Epithelial cell of proximal tubule (primary cell): Measurements from ENCODE around the gene YARS1. TPM values are rescaled to one million over a fixed set of nuclear protein-coding genes. Genes with fewer than 3 reads are reported as not detected.

ENCODE experiments used
- DNase-seq: peaks from one replicate; pipeline ENCODE4 v3.0.0-alpha.2; 2011; ENCODE audit warnings: low read depth
- H3K4me3 ChIP-seq: 2 replicates; pipeline ENCODE4 v1.5.1; 2011; ENCODE audit warnings: low read depth, mild to moderate bottlenecking, low read length
- total RNA-seq: library from RNA; depleted of rRNA; stranded (reverse); fragments of >200 nt; gene quantifications from 2 replicates; pipeline ENCODE4 v1.2.3, GENCODE V29; 2015
- TF ChIP-seq, protein P1 (sequence below): conservative IDR thresholded peaks from 2 replicates; pipeline ENCODE4 v1.5.1; 2012; ENCODE audit warnings: low read depth, mild to moderate bottlenecking, low read length

YARS1 gene
- total RNA-seq = 90.9 and 169 TPM in 2 replicates

DNA sequence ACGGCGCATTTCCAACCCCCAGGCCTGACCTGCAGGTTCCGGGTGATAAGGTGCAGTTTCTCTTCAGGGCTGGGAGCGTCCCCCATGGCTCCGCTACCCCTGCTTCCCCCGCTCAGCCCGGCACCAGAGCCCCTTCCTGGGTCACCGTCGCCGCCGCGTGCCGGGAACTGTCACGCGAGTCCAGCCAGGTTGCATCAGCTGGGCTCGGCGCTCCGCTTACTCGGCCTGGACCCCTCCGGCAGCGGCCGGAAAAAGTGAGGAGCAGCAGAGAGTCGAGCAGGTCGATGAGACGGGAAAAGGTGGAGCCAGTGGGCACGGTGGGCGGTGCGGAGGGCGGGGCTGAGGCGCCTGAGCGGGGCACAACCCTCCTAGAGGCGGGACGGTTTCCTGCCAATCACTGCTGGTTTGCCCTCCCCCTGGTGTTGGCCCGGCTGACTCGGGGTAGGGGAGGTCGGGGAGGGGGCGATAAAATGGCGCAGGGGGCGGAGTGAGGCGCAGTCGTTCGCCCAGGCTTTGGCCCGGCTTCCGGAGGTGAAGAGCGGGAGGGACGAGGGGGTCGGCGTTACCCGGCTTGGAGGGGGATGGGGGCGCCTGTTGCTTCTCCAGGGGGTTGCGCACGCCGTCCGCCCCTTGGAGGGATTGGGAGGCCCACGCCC lies at the start of gene YARS1, which contains the start of gene S100PBP:
TSS of gene YARS1 (minus strand) at position 200 of the 656 bp plus-strand sequence. CDS start at position 86, 114 bp downstream.
TSS of gene S100PBP (plus strand) at position 495 of the 656 bp plus-strand sequence. CDS start 8,447 bp downstream, outside the sequence.
- TF ChIP-seq, protein P1, sequence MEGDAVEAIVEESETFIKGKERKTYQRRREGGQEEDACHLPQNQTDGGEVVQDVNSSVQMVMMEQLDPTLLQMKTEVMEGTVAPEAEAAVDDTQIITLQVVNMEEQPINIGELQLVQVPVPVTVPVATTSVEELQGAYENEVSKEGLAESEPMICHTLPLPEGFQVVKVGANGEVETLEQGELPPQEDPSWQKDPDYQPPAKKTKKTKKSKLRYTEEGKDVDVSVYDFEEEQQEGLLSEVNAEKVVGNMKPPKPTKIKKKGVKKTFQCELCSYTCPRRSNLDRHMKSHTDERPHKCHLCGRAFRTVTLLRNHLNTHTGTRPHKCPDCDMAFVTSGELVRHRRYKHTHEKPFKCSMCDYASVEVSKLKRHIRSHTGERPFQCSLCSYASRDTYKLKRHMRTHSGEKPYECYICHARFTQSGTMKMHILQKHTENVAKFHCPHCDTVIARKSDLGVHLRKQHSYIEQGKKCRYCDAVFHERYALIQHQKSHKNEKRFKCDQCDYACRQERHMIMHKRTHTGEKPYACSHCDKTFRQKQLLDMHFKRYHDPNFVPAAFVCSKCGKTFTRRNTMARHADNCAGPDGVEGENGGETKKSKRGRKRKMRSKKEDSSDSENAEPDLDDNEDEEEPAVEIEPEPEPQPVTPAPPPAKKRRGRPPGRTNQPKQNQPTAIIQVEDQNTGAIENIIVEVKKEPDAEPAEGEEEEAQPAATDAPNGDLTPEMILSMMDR = no peak
- peak; percentile 54 for DNase-seq
- peak within 1 kb of the TSS; percentile 99 for H3K4me3 ChIP-seq

DNA sequence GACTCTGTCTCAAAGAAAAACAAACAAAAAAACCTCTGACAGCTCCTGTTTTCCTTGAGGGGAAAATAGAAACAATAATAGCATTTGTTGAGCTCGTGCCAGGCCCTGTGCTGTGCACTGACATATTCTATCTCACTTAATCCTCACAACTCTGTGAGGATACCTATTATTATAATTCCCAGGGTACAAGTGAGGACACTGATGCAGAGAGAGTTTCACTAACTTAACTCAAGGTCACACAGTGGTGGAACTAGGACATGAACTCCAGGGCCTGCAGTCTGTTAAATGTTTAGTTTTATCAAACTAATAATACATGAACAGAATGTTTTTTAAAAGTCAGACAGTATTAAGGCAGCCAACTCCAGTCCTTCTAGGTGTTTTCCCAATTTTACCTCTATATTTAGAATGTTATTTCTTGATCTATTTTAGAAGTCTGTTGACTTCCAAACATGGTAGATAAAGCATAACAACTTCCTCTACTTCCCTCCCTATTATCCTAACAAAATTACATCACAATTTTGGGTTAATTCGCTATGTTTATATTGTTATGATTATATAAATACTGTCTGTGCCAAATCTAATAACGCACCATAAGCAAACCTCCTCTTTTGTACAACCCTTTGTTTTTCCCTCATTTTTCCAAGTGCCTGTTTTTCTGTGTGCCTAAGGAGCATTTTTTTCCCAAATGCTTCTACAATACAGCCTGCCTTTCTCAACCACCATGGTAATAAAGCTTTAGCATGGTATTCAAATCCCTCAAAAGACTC lies 48.7 kb upstream of the YARS1 start:
- no peak for DNase-seq
- H3K4me3 ChIP-seq = no peak overlapping the region
- TF ChIP-seq, protein P1 = no peak

DNA sequence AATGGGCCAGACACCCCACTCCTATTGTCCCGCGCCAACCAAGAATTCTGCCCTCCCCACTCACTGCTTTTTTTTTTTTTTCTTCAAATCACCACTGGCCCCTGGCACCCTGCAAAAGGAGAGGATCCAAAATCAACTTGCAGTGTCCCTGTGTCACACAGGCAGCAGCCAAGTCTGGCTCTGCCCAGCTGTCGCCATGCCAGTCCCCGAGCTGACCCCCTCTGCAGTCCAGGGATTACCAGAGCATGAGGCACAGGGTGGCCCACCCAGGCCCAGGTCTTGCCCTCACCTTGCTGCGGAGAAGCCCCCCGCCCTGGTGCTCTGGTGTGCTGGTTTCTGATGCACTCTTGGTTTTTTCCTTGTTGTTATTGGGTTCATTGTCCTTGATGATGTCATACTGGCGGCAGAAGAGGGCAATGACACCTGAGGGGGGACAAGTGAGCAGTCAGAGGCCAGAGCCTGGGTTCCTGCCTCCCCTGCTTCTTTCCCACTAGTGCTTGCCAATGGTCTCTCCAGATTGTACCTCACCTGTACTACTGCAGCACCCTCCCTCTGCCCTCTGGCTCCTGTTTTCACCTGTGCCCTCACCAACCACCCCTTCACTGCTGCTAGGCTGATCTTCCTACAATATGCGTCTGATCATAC lies 47.3 kb upstream of the YARS1 start:
- TF ChIP-seq, protein P1 = no peak
- no peak for DNase-seq

DNA sequence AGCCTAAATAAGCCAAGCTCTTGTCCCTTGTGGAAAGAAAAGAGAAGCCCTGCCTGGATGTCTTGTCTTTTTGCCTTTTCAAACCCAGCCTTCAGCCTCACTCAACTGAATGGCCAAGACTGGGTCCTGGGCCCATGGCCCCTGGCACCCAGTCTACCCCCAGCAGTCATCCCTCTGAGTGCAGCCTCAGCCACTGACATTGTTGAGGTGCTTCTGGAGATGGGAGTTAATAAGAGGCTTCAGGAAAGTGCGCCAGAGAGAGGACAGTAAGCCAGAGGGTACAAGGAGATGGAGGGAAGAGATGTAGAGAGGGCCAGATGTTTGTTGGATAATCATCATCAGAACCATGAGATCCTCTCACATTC lies 46.7 kb upstream of the YARS1 start:
- TF ChIP-seq, protein P1 = no peak
- H3K4me3 ChIP-seq = no peak overlapping the region
- DNase-seq = no peak

More for the DNA sequence above, 47.3 kb upstream of the YARS1 start:
- no peak overlapping the region for H3K4me3 ChIP-seq

DNA sequence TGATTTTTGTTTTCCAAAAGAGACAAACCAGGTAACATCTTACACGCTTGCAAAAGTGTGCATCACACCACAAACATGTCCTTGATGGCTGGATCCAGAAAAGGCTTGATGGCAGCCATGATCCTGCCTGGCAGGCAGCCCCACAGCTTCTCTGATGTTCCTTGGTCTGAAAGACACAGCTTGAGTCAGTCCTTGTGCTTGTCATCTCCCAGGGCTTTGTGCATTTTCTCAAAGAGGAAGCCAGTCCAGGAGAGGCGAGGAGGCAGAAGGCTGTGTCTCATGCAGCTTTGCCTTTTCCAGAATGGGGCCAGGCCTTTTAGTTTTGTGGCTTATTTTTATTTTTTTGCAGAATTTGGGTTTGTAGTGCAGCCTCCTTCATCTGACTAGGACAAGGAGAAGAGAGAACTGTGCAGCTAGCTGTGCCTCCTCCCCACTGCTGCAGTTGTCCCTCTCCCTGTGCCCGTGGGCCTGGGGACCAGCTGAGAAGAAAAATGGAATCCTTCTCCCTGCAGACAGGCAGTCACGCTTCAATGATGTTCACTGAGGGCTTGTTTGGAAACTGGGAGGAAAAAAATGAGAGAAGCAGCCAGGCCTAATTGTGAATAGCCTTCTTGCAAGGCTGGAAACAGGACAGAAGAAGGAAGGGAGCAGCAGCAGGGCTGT lies 46.2 kb upstream of the YARS1 start:
- DNase-seq = no peak
- H3K4me3 ChIP-seq = no peak overlapping the region
- TF ChIP-seq, protein P1 = no peak

DNA sequence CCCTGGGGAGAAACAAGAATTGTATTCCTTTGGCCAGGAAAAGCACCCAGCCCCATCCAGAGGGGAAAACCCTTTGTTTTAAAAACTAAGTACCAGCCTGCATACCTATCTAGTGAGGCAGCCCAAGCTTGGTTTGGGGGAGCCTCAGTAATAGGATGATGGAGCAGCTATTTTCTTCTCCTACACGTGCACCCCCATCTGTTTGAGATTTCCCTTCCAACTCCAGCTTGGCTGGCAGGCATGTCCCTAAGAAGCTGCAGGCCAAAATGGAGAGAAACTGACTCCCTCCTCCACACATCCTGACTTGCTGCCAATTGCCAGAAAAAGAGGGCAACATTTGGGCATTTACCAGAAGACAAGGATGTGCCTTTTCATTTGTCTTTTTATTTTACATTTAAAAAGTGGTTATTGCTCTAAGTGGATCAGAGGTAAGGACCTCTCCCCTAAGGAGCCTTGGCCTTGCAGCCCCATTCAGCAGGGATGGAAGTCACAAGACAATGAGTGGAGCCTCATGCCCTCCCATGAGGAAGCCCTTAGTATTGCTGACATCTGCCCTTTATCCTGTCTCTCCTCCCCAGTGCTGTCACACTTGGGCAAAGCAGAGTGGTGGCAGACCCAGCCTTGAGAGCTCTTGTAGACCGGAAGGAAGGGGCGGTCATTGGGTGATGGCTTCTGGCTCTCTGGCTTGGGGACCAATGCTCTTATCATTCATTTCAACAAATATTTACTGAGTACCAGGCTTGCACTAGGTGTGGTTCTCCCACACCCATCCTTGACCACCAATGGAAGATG lies 44.9 kb upstream of the YARS1 start:
- no peak for DNase-seq
- no peak overlapping the region for H3K4me3 ChIP-seq
- TF ChIP-seq, protein P1 = no peak
